H9 (cell line): ENCODE results near the gene FNDC3B. TPM values are rescaled to one million over a fixed set of nuclear protein-coding genes. Genes with fewer than 3 reads are reported as not detected.

Experiments
- DNase-seq: peaks from one replicate; pipeline ENCODE4 v3.0.0-alpha.2; 2017
- H2AFZ ChIP-seq: one replicate; pipeline ENCODE4 v1.6.1; 2013; ENCODE audit warnings: mild to moderate bottlenecking, low read length, control low read depth, moderate library complexity
- H2AK5ac ChIP-seq: 2 replicates; pipeline ENCODE4 v1.6.1; 2013; ENCODE audit warnings: low read length, control low read depth, mixed read lengths; ENCODE audit not compliant: insufficient read length
- H2BK120ac ChIP-seq: one replicate; pipeline ENCODE4 v1.6.1; 2013; ENCODE audit warnings: low read depth, mild to moderate bottlenecking, low read length, control low read depth, inconsistent platforms; ENCODE audit not compliant: poor library complexity, severe bottlenecking
- H2BK12ac ChIP-seq: 2 replicates; pipeline ENCODE4 v1.6.1; 2013; ENCODE audit warnings: low read length, control low read depth, mixed read lengths, low read depth; ENCODE audit not compliant: insufficient read length
- H2BK15ac ChIP-seq: 2 replicates; pipeline ENCODE4 v1.6.1; 2013; ENCODE audit warnings: low read depth, low read length, control low read depth
- H2BK20ac ChIP-seq: one replicate; pipeline ENCODE4 v1.6.1; 2013; ENCODE audit warnings: low read depth, mild to moderate bottlenecking, low read length, control low read depth, inconsistent platforms; ENCODE audit not compliant: poor library complexity, severe bottlenecking
- H2BK5ac ChIP-seq: 2 replicates; pipeline ENCODE4 v1.6.1; 2013; ENCODE audit warnings: low read length, control low read depth, mixed read lengths; ENCODE audit not compliant: insufficient read length
- H3K14ac ChIP-seq: 2 replicates; pipeline ENCODE4 v1.6.1; 2013; ENCODE audit warnings: low read length, control low read depth; ENCODE audit not compliant: insufficient read depth
- H3K18ac ChIP-seq: 2 replicates; pipeline ENCODE4 v1.6.1; 2013; ENCODE audit warnings: low read depth, mild to moderate bottlenecking, mixed read lengths, low read length, control low read depth; ENCODE audit not compliant: insufficient read length
- H3K23ac ChIP-seq: 2 replicates; pipeline ENCODE4 v1.6.1; 2013; ENCODE audit warnings: low read length, control low read depth, mixed read lengths, low read depth; ENCODE audit not compliant: insufficient read length
- H3K23me2 ChIP-seq: 2 replicates; pipeline ENCODE4 v1.6.1; 2013; ENCODE audit warnings: low read depth, mild to moderate bottlenecking, mixed read lengths, low read length, control low read depth; ENCODE audit not compliant: insufficient read length, poor library complexity, severe bottlenecking
- H3K27ac ChIP-seq: 2 replicates; pipeline ENCODE4 v1.5.1; 2013; ENCODE audit warnings: low read length, control low read depth, mixed read lengths, low read depth; ENCODE audit not compliant: insufficient read length
- H3K27me3 ChIP-seq: 2 replicates; pipeline ENCODE4 v1.6.1; 2013; ENCODE audit warnings: low read length, control low read depth, inconsistent platforms; ENCODE audit not compliant: insufficient read depth
- H3K4ac ChIP-seq: 2 replicates; pipeline ENCODE4 v1.6.1; 2013; ENCODE audit warnings: low read depth, mild to moderate bottlenecking, control low read depth, inconsistent platforms, low read length, moderate library complexity
- H3K4me1 ChIP-seq: 2 replicates; pipeline ENCODE4 v1.6.1; 2013; ENCODE audit warnings: low read length, control low read depth, inconsistent platforms; ENCODE audit not compliant: insufficient read depth
- H3K4me2 ChIP-seq: 2 replicates; pipeline ENCODE4 v1.6.1; 2013; ENCODE audit warnings: low read length, control low read depth, mixed read lengths; ENCODE audit not compliant: insufficient read length, insufficient read depth
- H3K56ac ChIP-seq: 2 replicates; pipeline ENCODE4 v1.6.1; 2013; ENCODE audit warnings: low read depth, mild to moderate bottlenecking, mixed read lengths, low read length, control low read depth; ENCODE audit not compliant: insufficient read length
- H3K79me1 ChIP-seq: 2 replicates; pipeline ENCODE4 v1.6.1; 2013; ENCODE audit warnings: low read depth, mild to moderate bottlenecking, moderate library complexity, low read length, control low read depth, inconsistent platforms; ENCODE audit not compliant: insufficient read depth, poor library complexity, severe bottlenecking
- H3K79me2 ChIP-seq: 2 replicates; pipeline ENCODE4 v1.6.1; 2013; ENCODE audit warnings: low read length, control low read depth, inconsistent platforms; ENCODE audit not compliant: insufficient read depth
- H3K9ac ChIP-seq: 2 replicates; pipeline ENCODE4 v1.6.1; 2013; ENCODE audit warnings: low read length, control low read depth, mixed read lengths; ENCODE audit not compliant: insufficient read length; ENCODE audit errors: extremely low read depth
- H3K9me3 ChIP-seq: one replicate; pipeline ENCODE4 v1.6.1; 2013; ENCODE audit warnings: low read depth, low read length, inconsistent platforms; ENCODE audit not compliant: control insufficient read depth
- H3T11ph ChIP-seq: one replicate; pipeline ENCODE4 v1.6.1; 2013; ENCODE audit warnings: mild to moderate bottlenecking, low read length, control low read depth, inconsistent platforms
- H4K20me1 ChIP-seq: one replicate; pipeline ENCODE4 v1.6.1; 2013; ENCODE audit not compliant: control insufficient read depth, insufficient read length, insufficient read depth
- H4K5ac ChIP-seq: 2 replicates; pipeline ENCODE4 v1.6.1; 2013; ENCODE audit warnings: low read depth, mild to moderate bottlenecking, mixed read lengths, low read length, control low read depth; ENCODE audit not compliant: insufficient read length
- H4K8ac ChIP-seq: replicated peaks from 2 replicates; pipeline ENCODE4 v1.6.1; 2013; ENCODE audit warnings: low read length, control low read depth, mixed read lengths, low read depth; ENCODE audit not compliant: insufficient read length
- H4K91ac ChIP-seq: 2 replicates; pipeline ENCODE4 v1.6.1; 2013; ENCODE audit warnings: low read depth, mild to moderate bottlenecking, moderate library complexity, mixed read lengths, low read length, control low read depth; ENCODE audit not compliant: insufficient read length
- H3K27ac Mint-ChIP-seq, 3 experiments: 2 replicates in 2 of 3; 3 replicates in 1 of 3; pipeline ENCODE4 v1.8.0; 2020 to 2021; ENCODE audit warnings: mixed read lengths in 3 of 3, mild to moderate bottlenecking in 1 of 3, moderate library complexity in 1 of 3
- H3K27me3 Mint-ChIP-seq: 2 replicates; pipeline ENCODE4 v1.8.0; 2021; ENCODE audit warnings: low read depth, mild to moderate bottlenecking, moderate library complexity, mixed read lengths
- H3K36me3 Mint-ChIP-seq, 3 experiments: 2 replicates in 2 of 3; 3 replicates in 1 of 3; pipeline ENCODE4 v1.8.0; 2020 to 2021; ENCODE audit warnings: low read depth in 3 of 3, mixed read lengths in 3 of 3; ENCODE audit not compliant: insufficient read depth in 1 of 3
- H3K4me1 Mint-ChIP-seq, 2 experiments: 2 replicates each; pipeline ENCODE4 v1.8.0; 2020; ENCODE audit warnings: mixed read lengths in 2 of 2
- H3K4me3 Mint-ChIP-seq, 2 experiments: 2 replicates in 1 of 2; 3 replicates in 1 of 2; pipeline ENCODE4 v1.8.0; 2020 to 2021; ENCODE audit warnings: mild to moderate bottlenecking in 2 of 2, mixed read lengths in 2 of 2, moderate library complexity in 1 of 2
- H3K9me3 Mint-ChIP-seq, 2 experiments: 2 replicates in 1 of 2; 3 replicates in 1 of 2; pipeline ENCODE4 v1.8.0; 2020; ENCODE audit warnings: mild to moderate bottlenecking in 2 of 2, mixed read lengths in 2 of 2, moderate library complexity in 1 of 2
- WGBS: extraction: QIAGEN DNeasy Blood & Tissue Kit; methylation state at CpG from one replicate; pipeline ENCODE4 v1.1.7; 2013; ENCODE audit warnings: missing lambda C conversion rate, low lambda C conversion rate, mixed read lengths; ENCODE audit not compliant: insufficient read length; ENCODE audit errors: extremely low coverage; 5-methylcytosine and 5-hydroxymethylcytosine counted together
- total RNA-seq: library from RNA; stranded (reverse); gene quantifications from 2 replicates; pipeline ENCODE4 v1.2.1, GENCODE V29; 2021
- TF ChIP-seq, protein P1 (sequence below): fragments of 200-600 bp; sonication (generic); conservative IDR thresholded peaks from 3 replicates; pipeline ENCODE4 v1.8.0; 2021; ENCODE audit warnings: antibody characterized with exemption, mild to moderate bottlenecking

Gene FNDC3B
- total RNA-seq, 1 experiment from 2014 or later, result 43.8 TPM

DNA sequence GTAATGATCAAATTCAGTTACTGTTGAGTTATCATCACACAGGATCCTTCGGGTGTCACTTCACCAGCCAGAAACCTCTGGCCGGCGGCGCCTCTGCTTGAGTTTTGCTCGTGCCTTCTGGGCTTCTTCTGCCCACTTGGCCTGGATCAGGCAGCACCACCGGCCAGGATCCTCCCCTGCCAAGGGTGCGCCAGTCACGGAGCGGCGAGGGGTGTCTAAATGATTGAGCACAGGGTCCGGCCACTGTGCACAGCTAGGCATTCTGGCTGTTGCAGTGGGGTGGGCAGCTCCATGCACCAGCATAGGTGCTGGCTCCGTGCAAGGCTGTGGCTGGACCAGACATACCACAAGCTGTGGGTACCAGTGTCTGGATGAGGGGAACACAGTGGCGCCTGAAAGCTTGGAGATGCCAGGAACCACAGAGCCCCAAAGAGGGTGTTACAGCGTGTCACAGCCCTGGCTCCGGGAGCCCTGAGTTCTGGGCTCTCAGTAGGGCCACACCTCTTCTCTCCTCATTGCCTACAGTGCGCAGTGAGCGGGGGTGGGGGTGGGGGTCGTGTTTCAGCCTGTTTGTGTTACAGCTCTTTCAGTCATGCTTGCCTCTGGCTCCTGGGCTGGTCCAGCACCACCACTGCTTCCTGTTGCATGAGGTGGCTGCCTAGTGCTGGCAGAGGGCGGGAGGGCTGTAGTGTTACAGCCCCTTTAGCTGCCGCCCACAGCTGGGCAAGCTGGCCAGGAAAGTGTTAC, 169.4 kb downstream of the FNDC3B start:
- Mint-ChIP-seq H3K27ac (peak overlapping the region in 2 of 3 experiments; percentile 18 to 87; a peak in 2 of 7 replicates), H3K4me1 (peaks cover 31 to 33% of the 10 kb centered on the region in 2 experiments), H3K4me3 (no peak overlapping the region), H3K27me3 (no peaks in the 10 kb centered on the region), H3K9me3 (peaks cover 12 to 13% of the 10 kb centered on the region in 2 experiments), H3K36me3 (peaks cover 16 to 25% (median 22%) of the 10 kb centered on the region in 3 experiments)
- peaks cover 5% of the 10 kb centered on the region; the same call in 1 of the 2 replicates for H3K4me1 ChIP-seq
- no peak overlapping the region for H2AFZ ChIP-seq
- peaks cover 8% of the 10 kb centered on the region; the same call in 1 of the 2 replicates for H3K79me2 ChIP-seq
- no peak overlapping the region for H3K9ac ChIP-seq
- H2BK12ac ChIP-seq, result no peak overlapping the region
- H3K56ac ChIP-seq, result no peak overlapping the region
- no peak overlapping the region for H3K18ac ChIP-seq
- no peaks in the 10 kb centered on the region for H3K23me2 ChIP-seq
- DNase-seq, result peak; percentile 74
- no peak overlapping the region for H3K27ac ChIP-seq
- H2AK5ac ChIP-seq, result no peak overlapping the region
- H4K91ac ChIP-seq, result no peak overlapping the region
- no peaks in the 10 kb centered on the region for H4K20me1 ChIP-seq
- no peak overlapping the region for H2BK5ac ChIP-seq
- H2BK120ac ChIP-seq, result no peak overlapping the region
- no peak overlapping the region for H2BK20ac ChIP-seq
- H3K27me3 ChIP-seq, result no peaks in the 10 kb centered on the region
- no peak overlapping the region for H2BK15ac ChIP-seq
- H3K9me3 ChIP-seq, result no peaks in the 10 kb centered on the region
- no peak overlapping the region for H3K23ac ChIP-seq
- no CpG with 5 or more reads among the region's 20 CpGs for WGBS
- TF ChIP-seq, protein P1, sequence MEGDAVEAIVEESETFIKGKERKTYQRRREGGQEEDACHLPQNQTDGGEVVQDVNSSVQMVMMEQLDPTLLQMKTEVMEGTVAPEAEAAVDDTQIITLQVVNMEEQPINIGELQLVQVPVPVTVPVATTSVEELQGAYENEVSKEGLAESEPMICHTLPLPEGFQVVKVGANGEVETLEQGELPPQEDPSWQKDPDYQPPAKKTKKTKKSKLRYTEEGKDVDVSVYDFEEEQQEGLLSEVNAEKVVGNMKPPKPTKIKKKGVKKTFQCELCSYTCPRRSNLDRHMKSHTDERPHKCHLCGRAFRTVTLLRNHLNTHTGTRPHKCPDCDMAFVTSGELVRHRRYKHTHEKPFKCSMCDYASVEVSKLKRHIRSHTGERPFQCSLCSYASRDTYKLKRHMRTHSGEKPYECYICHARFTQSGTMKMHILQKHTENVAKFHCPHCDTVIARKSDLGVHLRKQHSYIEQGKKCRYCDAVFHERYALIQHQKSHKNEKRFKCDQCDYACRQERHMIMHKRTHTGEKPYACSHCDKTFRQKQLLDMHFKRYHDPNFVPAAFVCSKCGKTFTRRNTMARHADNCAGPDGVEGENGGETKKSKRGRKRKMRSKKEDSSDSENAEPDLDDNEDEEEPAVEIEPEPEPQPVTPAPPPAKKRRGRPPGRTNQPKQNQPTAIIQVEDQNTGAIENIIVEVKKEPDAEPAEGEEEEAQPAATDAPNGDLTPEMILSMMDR, result no peak
- H3K4ac ChIP-seq, result no peak overlapping the region
- no peak overlapping the region for H4K5ac ChIP-seq
- no peak overlapping the region for H3T11ph ChIP-seq
- H4K8ac ChIP-seq, result no peak overlapping the region
- no peak overlapping the region; the same call in 1 of the 2 replicates for H3K14ac ChIP-seq
- H3K4me2 ChIP-seq, result no peak overlapping the region
- no peaks in the 10 kb centered on the region for H3K79me1 ChIP-seq
